Activated gamma-delta T cell treated with anti-CD3 and anti-CD28 coated beads, Interleukin-2, amount 50 U/mL, for 16 hours (primary cell): ENCODE data around the gene ATXN1.

Experiments used
- DNase-seq: peaks from one replicate; pipeline ENCODE4 v3.0.0-alpha.2; 2020; ENCODE audit warnings: low read depth

The ATXN1 gene

DNA sequence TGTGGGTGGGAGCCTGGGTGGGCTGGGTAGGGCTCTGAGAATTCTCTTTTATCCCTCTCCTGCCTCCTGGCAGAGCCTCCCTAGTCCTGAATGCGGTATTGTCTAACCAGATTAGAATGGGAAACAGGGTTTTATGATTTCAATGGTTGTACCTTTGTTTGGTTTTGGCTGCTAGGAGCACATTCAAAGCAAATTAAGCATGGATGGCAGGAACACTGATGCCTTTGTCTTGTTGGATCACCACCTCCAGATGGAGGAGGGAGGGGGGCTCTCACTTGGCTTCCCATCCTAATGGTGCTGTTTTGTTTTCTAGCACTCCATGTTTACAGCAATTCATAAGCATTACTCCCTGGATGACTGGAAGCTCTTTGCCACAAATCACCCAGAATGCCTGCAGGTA lies 511.3 kb downstream of the ATXN1 start:
- no peak for DNase-seq
